SU-DHL-6 (cell line): Measurements from ENCODE around the gene COL6A3.

Experiments used
- CTCF ChIP-seq: fragments of 200-600 bp; sonication (generic); IDR thresholded peaks from one replicate; pipeline ENCODE4 v1.5.1; 2017; ENCODE audit warnings: antibody characterized with exemption, mild to moderate bottlenecking, low read length, moderate library complexity; ENCODE audit not compliant: insufficient read depth, poor library complexity, severe bottlenecking
- EZH2phosphoT487 ChIP-seq: fragments of 200-600 bp; sonication (generic), shearing (Covaris generic); conservative IDR thresholded peaks from 2 replicates; pipeline ENCODE4 v1.6.1; 2018; ENCODE audit warnings: mild to moderate bottlenecking, antibody characterized with exemption, low read length, moderate library complexity, mixed read lengths

- TF ChIP-seq CTCF (no peak), EZH2phosphoT487 (no peak)
Measured at GRCh38 chr2:237307474-237307873, 106.5 kb downstream of the COL6A3 start.
